Left renal cortex interstitium (tissue), 4 donors: Measurements from ENCODE around the gene CHST15. TPM values are rescaled to one million over a fixed set of nuclear protein-coding genes. Genes with fewer than 3 reads are reported as not detected.
"Not testable (repeated sequence)": the region's sequence is repeated elsewhere in the genome, so short reads cannot be mapped to it uniquely, and the experiment has no call there.

Experiments
- DNase-seq, 4 donors: peaks; one replicate each; pipeline ENCODE4 v3.0.0-alpha.2; 2013; ENCODE audit warnings: low read depth in 4 of 4, low spot score in 2 of 4, missing footprints in 1 of 4
- polyA plus RNA-seq, 4 donors: library from polyadenylated mRNA; unstranded; fragments of 120-200 nt; gene quantifications; one replicate each; pipeline ENCODE4 v1.2.1, GENCODE V29; 2013; ENCODE audit not compliant: insufficient read length in 4 of 4

The CHST15 gene
- polyA plus RNA-seq, 4 donors: 16.3 to 20.9 (median 20.2) TPM

DNA sequence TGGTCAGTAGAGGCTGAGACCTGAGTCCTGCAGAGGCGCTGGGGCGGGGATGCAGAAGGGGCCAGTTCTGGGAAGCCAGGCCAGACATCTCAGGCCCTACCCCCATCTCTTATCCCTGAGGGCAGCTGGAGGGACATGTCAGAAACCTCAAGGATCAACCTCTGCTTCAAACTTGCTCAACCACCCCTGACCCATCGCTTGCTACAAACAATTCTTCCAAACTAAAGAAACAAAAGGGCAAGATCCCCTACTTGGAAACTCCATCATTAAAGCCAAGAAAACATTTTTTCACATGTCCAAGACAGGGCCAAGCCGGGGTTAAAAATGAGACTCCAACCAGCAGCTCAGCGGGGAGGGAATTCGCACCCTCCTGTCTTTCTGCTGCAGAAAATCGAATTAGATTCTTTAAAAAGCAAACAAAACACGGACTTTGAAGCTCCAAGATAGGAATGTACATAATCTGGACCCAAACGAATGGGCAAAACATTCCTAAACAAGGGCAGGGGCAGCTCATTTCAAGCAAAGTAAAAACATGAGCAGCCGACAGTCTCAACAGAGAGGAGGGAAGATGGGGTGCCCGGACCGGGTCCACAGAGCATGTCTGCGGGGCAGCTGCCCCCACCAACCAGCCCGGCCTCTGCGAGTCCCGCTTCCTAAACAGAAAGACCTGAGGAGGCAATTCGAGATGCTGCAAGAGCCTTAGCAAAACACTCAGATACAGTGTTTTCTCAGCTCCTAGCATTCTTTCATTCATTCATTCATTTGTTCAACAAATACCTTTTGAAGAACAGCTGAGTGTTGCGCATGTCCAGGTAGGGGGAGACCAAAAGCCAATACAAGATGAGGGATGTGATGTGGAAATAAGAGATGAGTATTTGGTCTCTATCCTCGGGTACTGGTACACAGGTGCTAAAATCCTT, 44.8 kb downstream of the CHST15 start:
- no peak for DNase-seq

DNA sequence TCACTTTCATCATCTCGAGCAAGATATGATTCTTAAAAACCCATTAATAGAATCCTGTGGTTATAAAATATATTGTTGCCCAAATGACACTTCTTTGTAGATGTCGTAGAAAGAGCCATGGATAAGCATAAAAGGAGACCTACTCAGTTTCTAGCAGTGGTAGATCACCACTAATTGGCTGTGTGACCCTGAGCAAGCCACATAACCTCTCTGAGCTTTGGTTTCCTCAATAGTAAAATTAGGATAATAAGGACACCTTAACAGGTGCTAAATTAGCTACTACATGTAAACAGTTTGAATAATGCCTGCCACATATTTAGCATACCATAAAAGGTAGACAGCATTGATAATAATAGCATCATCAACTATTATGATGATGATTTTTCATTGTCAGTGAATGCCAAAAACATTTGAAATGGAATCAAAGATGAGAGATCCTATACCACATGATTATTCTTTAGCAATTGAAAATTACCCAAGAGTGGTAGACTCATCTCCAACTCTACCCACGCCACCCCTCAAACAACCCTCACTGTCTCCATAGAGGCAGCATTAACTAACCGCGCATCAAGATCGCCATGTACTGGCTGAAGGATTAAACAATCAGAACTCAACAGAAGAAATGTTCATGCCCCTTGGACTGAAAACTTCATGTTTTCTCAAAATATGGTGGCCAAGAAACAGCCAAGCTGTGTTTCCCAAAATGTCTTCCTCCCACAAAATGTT, 45.8 kb downstream of the CHST15 start:
- DNase-seq: no peak

DNA sequence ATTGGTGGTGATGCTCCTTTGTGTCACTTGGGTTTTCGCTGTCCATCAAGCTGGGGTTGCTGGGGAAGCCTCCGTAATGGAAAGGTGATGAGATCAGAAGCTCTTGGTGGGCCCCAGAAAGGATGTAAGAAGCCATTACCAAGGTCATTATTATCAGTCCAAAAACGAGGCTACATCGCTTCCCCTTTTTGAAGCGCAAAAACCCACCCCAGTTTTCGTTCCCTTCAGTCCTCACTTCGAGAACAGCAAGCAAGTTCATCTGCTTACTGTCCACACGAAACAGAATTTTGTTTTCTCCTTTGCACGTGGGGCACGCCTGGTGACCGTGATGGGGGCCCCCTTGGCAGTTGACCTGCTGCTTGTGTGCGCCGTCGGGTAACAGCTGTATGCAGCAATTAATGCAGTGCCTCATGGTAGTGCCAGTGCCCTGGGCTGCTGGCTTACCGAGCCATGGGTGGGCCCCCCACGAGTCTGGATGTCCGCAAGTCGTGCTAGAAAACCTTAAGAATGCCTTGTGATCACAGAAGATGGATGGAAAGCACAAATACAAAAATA, 47.5 kb downstream of the CHST15 start:
- no peak for DNase-seq

DNA sequence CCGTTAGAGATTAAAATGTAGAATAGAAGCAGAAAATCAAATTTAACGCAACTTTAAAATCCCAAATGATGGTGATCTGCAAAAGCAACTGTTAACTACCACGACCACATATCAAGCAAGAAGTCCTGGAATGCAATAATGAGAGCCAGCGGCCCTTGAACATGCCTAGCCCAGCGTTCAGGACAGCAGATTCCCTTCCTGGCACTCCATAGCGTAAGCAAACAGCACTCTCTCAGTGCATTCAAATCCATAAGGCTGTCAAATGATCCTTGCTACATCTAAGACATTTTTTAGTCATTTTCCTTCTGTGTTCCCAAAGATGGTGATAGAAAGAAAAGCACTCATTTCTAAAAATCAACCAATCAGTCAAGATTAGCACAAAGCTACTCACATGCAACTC, 48.1 kb downstream of the CHST15 start:
- DNase-seq: no peak

DNA sequence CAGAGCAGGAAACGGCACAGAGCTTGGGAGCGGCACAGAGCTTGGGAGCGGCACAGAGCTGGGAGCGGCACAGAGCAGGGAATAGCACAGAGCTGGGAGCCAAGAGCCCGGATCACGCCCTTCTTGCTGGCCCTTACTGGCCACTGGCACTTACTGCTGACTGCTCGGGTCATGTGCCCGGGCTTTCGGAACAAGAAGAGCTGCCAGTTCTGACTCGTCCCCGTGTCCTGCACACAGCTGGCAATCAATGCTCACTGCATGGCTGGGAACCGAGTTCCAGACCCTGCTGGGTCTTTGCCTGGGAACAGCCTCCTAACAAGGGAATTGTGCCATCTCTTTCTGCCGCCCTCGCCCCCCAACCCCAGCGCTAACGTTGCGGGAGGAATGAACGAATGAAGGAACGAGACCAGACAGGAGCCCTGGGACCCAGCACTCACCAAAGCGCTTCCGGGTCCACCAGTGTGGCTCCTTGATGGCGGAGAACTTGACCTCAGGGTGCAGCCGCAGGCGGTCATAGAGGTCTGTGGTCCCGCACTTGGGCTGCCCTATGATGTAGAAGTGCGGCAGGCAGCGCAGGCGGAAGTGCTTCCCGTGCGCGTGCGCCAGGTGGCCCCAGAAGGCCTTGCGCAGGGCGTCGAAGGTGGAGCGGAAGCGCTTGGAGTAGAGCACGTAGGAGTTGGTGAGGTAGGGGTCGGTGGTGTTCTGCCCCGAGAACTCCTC, 49.1 kb downstream of the CHST15 start:
- no peak for DNase-seq

DNA sequence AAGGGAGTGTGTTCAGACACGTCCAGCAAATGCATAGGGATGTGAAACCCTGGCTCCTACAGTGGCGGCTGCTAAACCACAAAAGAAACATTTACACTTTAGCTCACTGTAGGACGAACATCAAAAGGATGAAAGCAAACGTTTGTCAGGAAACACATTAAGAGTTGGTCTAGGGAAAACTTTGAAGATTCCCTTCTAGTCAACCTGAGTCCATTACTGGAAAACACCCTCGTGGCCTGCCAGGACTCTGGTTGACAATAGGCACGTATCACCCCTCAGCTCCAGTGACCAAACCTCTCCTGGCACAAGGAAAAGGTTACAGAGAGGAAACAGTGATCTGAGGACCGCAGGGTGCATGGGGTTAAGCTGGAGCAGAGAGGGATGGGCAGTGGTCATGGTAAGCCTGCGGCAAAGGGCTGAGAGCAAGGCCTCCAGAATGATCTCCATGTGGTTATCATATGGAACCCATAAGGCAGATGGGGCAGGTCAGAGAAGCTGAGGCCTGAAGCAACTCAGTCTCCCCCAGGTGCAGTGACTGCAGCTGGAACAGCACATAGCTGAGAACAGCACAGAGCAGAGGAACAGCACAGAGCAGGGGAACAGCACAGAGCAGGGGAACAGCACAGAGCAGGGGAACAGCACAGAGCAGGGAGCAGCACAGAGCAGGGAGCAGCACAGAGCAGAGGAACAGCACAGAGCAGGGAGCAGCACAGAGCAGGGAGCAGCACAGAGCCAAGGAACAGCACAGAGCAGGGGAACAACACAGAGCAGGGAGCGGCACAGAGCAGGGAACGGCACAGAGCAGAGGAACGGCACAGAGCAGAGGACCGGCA, 49.9 kb downstream of the CHST15 start:
- no peak for DNase-seq

DNA sequence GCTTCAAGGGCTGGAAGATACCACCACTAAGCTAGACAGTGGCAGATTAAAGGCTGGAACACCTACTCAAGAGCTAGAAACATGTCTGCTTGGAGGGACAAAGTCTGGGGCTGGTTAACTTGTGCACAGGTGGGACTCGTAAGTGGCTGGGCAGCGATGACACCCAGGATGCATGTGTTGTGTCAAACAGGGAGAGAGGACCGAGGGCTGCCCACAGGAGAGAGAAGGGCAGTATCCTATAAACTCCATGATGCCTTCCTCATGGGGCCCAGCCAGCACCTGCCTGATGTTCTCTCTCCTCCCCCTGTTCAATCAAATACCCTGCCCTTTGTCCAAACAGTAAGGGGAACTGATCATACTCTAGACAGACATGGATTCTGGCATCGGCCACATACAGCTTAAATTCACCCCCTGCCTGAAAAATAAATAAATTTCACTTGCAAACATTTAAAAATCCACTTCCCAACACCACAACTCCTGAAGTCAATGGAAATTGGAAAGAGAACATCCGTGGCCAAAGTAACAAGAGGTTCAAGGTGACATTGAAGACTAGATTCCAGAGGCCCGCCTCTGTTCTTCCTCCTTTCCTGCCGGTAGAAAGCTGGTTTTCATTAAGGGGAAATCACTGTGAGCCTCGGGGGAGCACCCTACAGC, 50.6 kb downstream of the CHST15 start:
- DNase-seq: no peak

DNA sequence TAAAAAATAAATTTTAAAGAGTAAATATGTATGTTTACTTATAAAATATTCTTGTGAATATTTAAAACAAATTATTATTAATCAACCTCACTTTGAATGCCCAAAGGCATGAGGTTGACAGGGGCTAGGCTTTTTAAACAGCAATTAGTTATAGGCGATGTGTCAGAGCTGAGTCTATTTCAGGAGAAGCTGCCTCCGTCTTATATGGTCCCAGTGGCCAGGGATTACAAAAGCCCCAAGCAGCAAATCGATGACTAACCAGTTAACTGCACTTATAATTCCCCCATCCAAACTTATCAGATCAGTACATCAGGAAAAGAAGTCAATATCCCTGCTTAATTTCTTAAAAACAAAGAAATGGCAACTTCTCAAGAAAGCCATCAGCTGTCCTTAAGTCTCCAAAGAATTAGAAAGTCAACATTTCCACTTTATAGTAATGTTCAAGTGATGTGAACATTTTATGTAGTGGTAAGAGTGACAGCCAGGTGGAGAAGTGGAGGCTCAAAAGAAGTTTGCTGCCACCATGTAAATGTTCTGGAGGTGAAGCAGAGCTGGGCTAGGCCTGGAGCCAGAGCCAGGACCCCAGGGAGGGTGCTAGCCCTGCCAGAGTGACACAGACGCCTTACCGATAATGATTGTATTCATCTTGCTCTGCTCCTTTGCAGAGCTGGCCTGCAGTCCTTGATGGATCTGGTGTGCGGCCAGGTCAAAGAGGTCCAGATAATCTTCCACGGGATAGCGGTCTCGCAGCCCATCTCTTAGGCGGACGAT, 51.5 kb downstream of the CHST15 start:
- no peak for DNase-seq

DNA sequence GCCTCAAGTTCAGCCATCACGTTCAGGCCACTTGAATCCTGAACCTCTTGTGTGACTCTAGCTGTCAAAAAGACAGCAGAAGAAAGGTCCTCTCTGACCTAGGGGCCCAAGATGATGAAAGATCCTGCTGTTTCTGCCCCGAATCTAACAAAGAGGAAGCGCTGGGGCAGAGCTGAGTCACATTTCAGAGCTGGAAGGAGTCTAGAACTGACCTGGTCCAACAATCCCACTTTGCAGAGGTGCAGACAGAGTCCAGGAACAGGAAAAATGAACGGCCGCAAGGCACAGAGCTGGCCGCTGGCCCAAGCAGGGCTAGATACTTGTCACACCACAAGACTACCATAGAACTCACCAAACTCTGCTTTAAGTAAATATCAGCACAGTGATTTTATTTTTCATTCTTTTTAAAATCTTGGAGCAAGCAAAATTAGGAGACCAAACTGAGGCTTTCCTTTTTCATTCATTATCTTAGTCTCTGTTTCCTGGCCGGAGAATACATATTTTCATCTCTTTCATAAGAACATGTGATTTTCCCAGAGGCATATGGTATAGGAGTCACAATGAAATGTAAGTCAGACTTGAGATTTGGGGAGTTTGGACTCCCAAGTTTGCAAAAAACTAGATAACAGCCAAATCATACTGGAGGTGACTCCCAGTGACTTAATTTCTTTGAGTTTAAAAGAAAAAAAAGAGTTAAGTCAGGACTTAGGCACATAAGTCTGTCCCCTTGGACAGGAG, 52.8 kb downstream of the CHST15 start:
- no peak for DNase-seq

DNA sequence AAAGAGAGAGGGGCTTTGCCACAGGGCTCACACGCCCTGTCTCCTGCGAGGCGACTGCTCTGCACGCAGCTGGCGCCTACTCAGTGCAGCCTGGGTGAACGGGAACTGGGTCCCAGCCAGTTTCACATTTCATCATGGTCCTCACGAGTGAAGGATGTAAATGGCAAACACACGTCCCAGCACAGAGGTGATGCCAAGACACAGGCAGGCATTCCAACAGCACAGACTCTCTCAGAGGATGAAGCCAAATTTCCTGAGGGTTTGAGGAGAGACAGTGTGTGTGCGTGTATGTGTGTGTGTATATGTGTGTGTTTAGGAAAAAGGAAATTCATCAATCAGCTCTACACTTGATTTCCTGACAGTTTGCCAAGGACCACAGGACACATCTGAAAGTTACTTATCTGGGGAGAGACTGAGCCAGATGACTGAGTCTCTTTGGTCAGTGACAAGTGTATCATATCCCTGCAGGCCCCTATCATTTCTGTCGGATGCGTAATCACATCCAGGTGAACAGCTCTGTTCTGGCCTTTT, 53.9 kb downstream of the CHST15 start:
- no peak for DNase-seq

DNA sequence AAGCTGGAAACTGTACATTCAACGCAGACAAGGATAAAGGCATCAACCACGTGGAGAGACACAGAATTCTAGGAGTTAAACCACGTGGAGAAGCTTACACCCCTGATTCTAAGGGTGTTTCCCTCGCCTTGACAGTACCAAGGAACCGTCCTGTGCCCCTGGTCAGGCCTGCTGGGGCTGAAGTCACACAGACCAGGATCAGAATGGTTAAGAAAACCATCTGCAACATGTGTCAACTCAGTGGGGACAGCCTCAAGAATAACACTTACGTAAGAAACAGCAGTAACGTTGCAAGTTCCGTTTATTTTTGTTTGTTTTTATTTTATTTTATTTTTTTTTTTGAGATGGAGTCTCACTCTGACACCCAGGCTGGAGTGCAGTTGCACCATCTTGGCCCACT, 55.6 kb downstream of the CHST15 start:
- DNase-seq: no peak

DNA sequence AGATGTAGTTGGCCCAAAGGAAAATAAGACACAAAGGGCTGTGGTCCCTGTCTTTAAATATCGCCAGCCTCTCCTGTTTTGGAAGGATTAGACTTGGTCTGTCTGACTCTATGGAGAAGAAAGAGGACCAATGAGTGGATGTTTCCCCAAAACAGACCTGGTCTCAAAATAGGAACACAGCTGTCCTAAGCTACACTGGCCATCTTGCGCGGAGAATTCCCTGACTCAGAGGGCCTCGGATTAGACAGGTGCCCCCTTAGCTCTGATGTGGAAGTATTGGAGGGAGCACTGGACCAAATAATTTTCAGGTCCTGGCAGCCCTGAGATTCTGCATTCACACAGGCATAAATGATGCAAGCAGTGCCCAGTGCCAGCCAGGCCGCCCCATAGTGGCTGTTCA, 56.1 kb downstream of the CHST15 start:
- no peak for DNase-seq

DNA sequence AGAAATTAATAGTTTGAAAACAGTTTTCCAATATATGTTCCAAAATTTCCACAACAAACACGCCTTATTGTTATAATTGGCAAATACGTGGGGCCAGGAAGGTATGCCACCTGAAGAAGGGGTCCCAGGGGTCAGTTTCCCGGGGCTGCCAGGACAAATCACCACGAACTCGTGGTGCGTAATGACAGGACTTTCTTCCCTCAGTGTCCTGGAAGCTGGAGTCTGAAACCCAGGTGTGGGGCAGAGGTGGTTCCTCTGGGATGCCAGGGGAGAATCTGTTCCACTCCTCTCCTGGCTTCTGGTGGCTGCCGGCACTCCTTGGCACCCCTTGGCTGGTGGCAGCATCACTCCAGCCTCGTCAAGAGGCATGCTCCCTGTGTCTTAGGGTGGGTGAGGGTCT, 56.7 kb downstream of the CHST15 start:
- DNase-seq: no peak

DNA sequence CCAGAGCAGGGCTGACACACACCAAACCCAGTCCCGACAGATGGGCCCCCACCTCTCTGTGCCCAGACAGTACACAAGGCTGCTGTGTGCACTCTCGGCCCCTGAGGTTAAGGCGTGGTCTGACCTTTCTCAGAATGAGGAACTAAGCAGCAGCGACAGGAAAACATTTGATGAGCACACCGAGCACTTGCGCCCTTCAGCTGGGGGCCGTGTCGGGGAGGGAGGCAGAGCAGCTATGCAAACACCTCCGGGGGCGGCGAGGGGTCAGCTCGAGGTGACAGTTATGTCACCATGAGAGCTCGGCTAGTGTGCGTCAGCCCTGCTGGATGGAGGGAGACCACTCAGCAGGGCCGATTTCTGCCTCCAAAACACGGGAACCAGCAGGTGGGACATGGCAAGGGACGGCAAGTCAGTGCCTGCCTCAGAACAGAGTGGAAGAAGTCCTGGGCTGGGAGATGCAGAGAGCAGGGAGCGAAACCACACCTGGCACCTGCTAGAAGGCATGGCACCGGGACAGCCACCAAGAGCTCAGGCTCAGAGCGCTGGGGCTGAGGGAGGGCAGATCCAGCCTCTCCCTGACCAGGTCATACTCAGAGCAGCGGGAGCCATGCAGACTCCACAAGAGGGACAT, 57.4 kb downstream of the CHST15 start:
- DNase-seq: no peak

DNA sequence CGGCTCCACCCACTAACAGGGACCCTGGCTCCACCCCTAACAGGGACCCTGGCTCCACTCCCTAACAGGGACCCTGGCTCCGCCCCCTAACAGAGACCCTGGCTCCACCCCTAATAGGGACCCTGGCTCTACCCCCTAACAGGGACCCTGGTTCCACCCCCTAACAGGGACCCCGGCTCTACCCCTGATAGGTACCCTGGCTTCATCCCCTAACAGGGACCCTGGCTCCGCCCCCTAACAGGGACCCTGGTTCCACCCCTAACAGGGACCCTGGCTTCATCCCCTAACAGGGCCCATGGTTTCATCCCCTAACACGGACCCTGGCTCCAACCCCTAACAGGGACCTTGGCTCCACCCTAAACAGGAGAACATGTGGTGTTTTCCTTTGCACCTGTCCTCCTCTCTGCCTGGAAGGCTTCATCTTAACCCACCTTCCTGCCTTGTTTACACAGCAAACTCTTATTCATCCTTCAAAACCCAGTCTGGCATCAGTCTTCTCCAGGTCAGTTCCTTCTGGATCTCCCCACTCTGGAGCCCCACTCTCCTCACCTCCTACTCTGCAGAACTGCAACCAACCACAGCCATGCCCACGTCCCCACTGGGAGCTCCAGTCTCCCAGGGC, 58.0 kb downstream of the CHST15 start:
- no peak for DNase-seq

DNA sequence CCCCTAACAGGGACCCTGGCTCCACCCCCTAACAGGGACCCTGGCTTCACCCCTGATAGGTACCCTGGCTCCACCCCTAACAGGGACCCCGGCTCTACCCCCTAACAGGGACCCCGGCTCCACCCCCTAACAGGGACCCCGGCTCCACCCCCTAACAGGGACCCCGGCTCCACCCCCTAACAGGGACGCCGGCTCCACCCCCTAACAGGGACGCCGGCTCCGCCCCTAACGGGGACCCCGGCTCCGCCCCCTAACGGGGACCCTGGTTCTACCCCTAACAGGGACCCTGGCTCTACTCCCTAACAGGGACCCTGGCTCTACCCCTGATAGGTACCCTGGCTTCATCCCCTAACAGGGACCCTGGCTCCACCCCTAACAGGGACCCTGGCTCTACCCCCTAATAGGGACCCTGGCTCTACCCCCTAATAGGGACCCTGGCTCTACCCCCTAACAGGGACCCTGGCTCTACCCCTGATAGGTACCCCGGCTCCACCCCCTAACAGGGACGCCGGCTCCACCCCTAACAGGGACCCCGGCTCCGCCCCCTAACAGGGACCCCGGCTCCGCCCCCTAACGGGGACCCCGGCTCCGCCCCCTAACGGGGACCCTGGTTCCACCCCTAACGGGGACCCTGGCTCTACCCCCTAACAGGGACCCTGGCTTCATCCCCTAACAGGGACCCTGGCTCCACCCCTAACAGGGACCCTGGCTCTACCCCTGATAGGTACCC, 58.7 kb downstream of the CHST15 start:
- not testable (repeated sequence) for DNase-seq
